ENCODE measurements around the gene FUT7.

The FUT7 gene

GRCh38 chr9:136997830-136998234, 34.1 kb downstream of the FUT7 start:
- DNase-seq: peak; percentile 30

- no peak for DNase-seq
Observed at GRCh38 chr9:136997371-136997770, 34.5 kb downstream of the FUT7 start.

GRCh38 chr9:136996361-136997292, 35.3 kb downstream of the FUT7 start, which contains the start of gene CLIC3:
CLIC3 (minus strand) TSS chr9:136996568; CDS start chr9:136996543, 25 bp downstream.
- DNase-seq: peak; percentile 65

GRCh38 chr9:136995772-136996311, 36.0 kb downstream of the FUT7 start:
- DNase-seq: no peak

- no peak for DNase-seq
Observed at GRCh38 chr9:136995362-136995761, 36.5 kb downstream of the FUT7 start.

GRCh38 chr9:136994888-136995230, 37.0 kb downstream of the FUT7 start:
- no peak for DNase-seq

- DNase-seq: no peak
Observed at GRCh38 chr9:136994180-136994887, 37.6 kb downstream of the FUT7 start.

- DNase-seq: no peak
Observed at GRCh38 chr9:136992819-136993369, 39.0 kb downstream of the FUT7 start.

- DNase-seq: peak; percentile 94
Observed at GRCh38 chr9:136991993-136992818, 39.7 kb downstream of the FUT7 start, which contains the start of gene PAXX. PAXX (plus strand) TSS chr9:136992422; CDS start chr9:136992444, 22 bp downstream.

- no peak for DNase-seq
Observed at GRCh38 chr9:136990242-136990911, 41.5 kb downstream of the FUT7 start.

- DNase-seq: no peak
Observed at GRCh38 chr9:136988872-136989271, 43.0 kb downstream of the FUT7 start.

GRCh38 chr9:136985853-136986252, 46.0 kb downstream of the FUT7 start:
- no peak for DNase-seq

- DNase-seq: no peak
Observed at GRCh38 chr9:136985027-136985602, 46.8 kb downstream of the FUT7 start.

GRCh38 chr9:136984464-136985026, 47.3 kb downstream of the FUT7 start:
- no peak for DNase-seq

GRCh38 chr9:136983656-136984314, 48.1 kb downstream of the FUT7 start:
- no peak for DNase-seq

- no peak for DNase-seq
Observed at GRCh38 chr9:136983167-136983566, 48.7 kb downstream of the FUT7 start.

- DNase-seq: no peak
Observed at GRCh38 chr9:136982232-136983051, 49.4 kb downstream of the FUT7 start, which contains the start of gene LCNL1. LCNL1 (plus strand) TSS chr9:136982993; CDS start chr9:136983587, 594 bp downstream.

GRCh38 chr9:136981588-136982231, 50.2 kb downstream of the FUT7 start:
- no peak for DNase-seq
